ENCODE measurements around the gene TRERF1. TPM values are rescaled to one million over a fixed set of nuclear protein-coding genes. Genes with fewer than 3 reads are reported as not detected.

Gene TRERF1
- total RNA-seq, 4 donors from 2014 or later = 2.5 to 8.0 (median 3.4) TPM

GRCh38 chr6:42341771-42342553, 109.8 kb downstream of the TRERF1 start:
- no peak for DNase-seq
- H3K36me3 ChIP-seq = no peaks in the 10 kb centered on the region
- H3K4me1 ChIP-seq = peaks cover 0 to 6% (median 0%) of the 10 kb centered on the region in 4 donors
- H3K9me3 ChIP-seq = no peaks in the 10 kb centered on the region
- no peak overlapping the region for H3K4me3 ChIP-seq
- in situ Hi-C loops (cut with MboI; ENCODE audit: low pct_ligation_motif_present in 1 of 4, low pct_unique_long_range_greater_than_20kb in 1 of 4, low sequenced_read_pairs in 3 of 4) (no loop called here), intact Hi-C loops (cut with DNase I; ENCODE audit: low total_unique reads) (no loop called here)
- 93 to 98% methylated on average over 1 to 3 of the region's 3 CpGs for WGBS, 2 donors (ENCODE audit: low coverage in 1 of 2)
- no peaks in the 10 kb centered on the region for H3K27me3 ChIP-seq
- no peak overlapping the region for H3K27ac ChIP-seq
- no peak for TF ChIP-seq EP300 (IDR thresholded peaks at IDR 0.05; ENCODE audit: low read depth)
- no peak for TF ChIP-seq CTCF (IDR thresholded peaks at IDR 0.05)
- no peak for TF ChIP-seq POLR2A (IDR thresholded peaks at IDR 0.05)
- no peak for TF ChIP-seq POLR2AphosphoS5 (IDR thresholded peaks at IDR 0.05)

GRCh38 chr6:42341221-42341620, 110.5 kb downstream of the TRERF1 start:
- peaks cover 0 to 6% (median 0%) of the 10 kb centered on the region in 4 donors for H3K4me1 ChIP-seq
- H3K9me3 ChIP-seq = no peaks in the 10 kb centered on the region
- no peaks in the 10 kb centered on the region for H3K27me3 ChIP-seq
- in situ Hi-C loops (cut with MboI; ENCODE audit: low pct_ligation_motif_present in 1 of 4, low pct_unique_long_range_greater_than_20kb in 1 of 4, low sequenced_read_pairs in 3 of 4) (no loop called here), intact Hi-C loops (cut with DNase I; ENCODE audit: low total_unique reads) (no loop called here)
- H3K27ac ChIP-seq = no peak overlapping the region
- WGBS, 2 donors (ENCODE audit: low coverage in 1 of 2) = 95% methylated on average over 5 of the region's 5 CpGs; no CpG with 5 or more reads in 1 of the 2 donors
- TF ChIP-seq CTCF (IDR thresholded peaks at IDR 0.05) (no peak), POLR2A (IDR thresholded peaks at IDR 0.05) (no peak)
- no peak for DNase-seq
- H3K4me3 ChIP-seq = no peak overlapping the region
- no peaks in the 10 kb centered on the region for H3K36me3 ChIP-seq

- Histone ChIP-seq H3K36me3 (no peaks in the 10 kb centered on the region), H3K9me3 (no peaks in the 10 kb centered on the region), H3K4me1 (peaks cover 0 to 6% (median 0%) of the 10 kb centered on the region in 4 donors), H3K27me3 (no peaks in the 10 kb centered on the region), H3K27ac (no peak overlapping the region), H3K4me3 (no peak overlapping the region)
- no peak for DNase-seq
- 81 to 83% methylated on average over 1 to 6 of the region's 6 CpGs for WGBS, 2 donors (ENCODE audit: low coverage in 1 of 2)
- intact Hi-C loops (cut with DNase I; ENCODE audit: low total_unique reads) = no loop called here
- in situ Hi-C loops (cut with MboI; ENCODE audit: low pct_ligation_motif_present in 1 of 4, low pct_unique_long_range_greater_than_20kb in 1 of 4, low sequenced_read_pairs in 3 of 4) = no loop called here
- TF ChIP-seq POLR2A (IDR thresholded peaks at IDR 0.05) (no peak), POLR2AphosphoS5 (IDR thresholded peaks at IDR 0.05) (no peak), EP300 (IDR thresholded peaks at IDR 0.05; ENCODE audit: low read depth) (no peak), CTCF (IDR thresholded peaks at IDR 0.05) (no peak)
Observed at GRCh38 chr6:42340511-42340910, 111.2 kb downstream of the TRERF1 start.

GRCh38 chr6:42339991-42340401, 111.7 kb downstream of the TRERF1 start:
- H3K4me3 ChIP-seq = no peak overlapping the region
- H3K9me3 ChIP-seq = no peaks in the 10 kb centered on the region
- no peak overlapping the region for H3K27ac ChIP-seq
- H3K36me3 ChIP-seq = no peaks in the 10 kb centered on the region
- DNase-seq = no peak
- peaks cover 0 to 6% (median 0%) of the 10 kb centered on the region in 4 donors for H3K4me1 ChIP-seq
- 75 to 79% methylated on average over 2 of the region's 2 CpGs for WGBS, 2 donors (ENCODE audit: low coverage in 1 of 2)
- intact Hi-C loops (cut with DNase I; ENCODE audit: low total_unique reads) (no loop called here), in situ Hi-C loops (cut with MboI; ENCODE audit: low pct_ligation_motif_present in 1 of 4, low pct_unique_long_range_greater_than_20kb in 1 of 4, low sequenced_read_pairs in 3 of 4) (no loop called here)
- no peaks in the 10 kb centered on the region for H3K27me3 ChIP-seq
- TF ChIP-seq EP300 (IDR thresholded peaks at IDR 0.05; ENCODE audit: low read depth) (no peak), POLR2AphosphoS5 (IDR thresholded peaks at IDR 0.05) (no peak), CTCF (IDR thresholded peaks at IDR 0.05) (no peak)

Measured in transverse colon (tissue), 4 donors.